HG02970 (cell line): ENCODE results near the gene TMEM147.

Experiments
- ATAC-seq: cut with Tn5 transposase; IDR thresholded peaks from one replicate; pipeline ENCODE4 v1.9.1; 2021; ENCODE audit warnings: mild to moderate bottlenecking, moderate library complexity, moderate number of reproducible peaks; ENCODE audit not compliant: unreplicated experiment, low FRiP score

TMEM147 gene

GRCh38 chr19:35518313-35518712, 27.1 kb upstream of the TMEM147 start:
- no peak for ATAC-seq

- no peak for ATAC-seq
These were observed 26.1 kb upstream of the TMEM147 start for GRCh38 chr19:35519291-35519690.

GRCh38 chr19:35521124-35521743, 24.2 kb upstream of the TMEM147 start:
- ATAC-seq: no peak

- no peak for ATAC-seq
These were observed 22.6 kb upstream of the TMEM147 start for GRCh38 chr19:35522745-35523327.

- no peak for ATAC-seq
These were observed 21.1 kb upstream of the TMEM147 start for GRCh38 chr19:35524181-35524837.

GRCh38 chr19:35525873-35526272, 19.6 kb upstream of the TMEM147 start:
- no peak for ATAC-seq

- no peak for ATAC-seq
These were observed 17.0 kb upstream of the TMEM147 start, which contains the start of gene SBSN for GRCh38 chr19:35528218-35529038. Gene SBSN (minus strand): TSS chr19:35528311. CDS start chr19:35528281, 30 bp downstream.

GRCh38 chr19:35529241-35530218, 15.9 kb upstream of the TMEM147 start:
- ATAC-seq: no peak

GRCh38 chr19:35531291-35531690, 14.1 kb upstream of the TMEM147 start:
- no peak for ATAC-seq

- no peak for ATAC-seq
These were observed 12.1 kb upstream of the TMEM147 start, which contains the start of gene GAPDHS for GRCh38 chr19:35533201-35533821. Gene GAPDHS (plus strand): TSS chr19:35533456. CDS start chr19:35533528, 72 bp downstream.

- no peak for ATAC-seq
These were observed 11.5 kb upstream of the TMEM147 start for GRCh38 chr19:35533822-35534392.

- no peak for ATAC-seq
These were observed 10.5 kb upstream of the TMEM147 start for GRCh38 chr19:35534803-35535480.

GRCh38 chr19:35539314-35539713, 6.1 kb upstream of the TMEM147 start:
- no peak for ATAC-seq

GRCh38 chr19:35539850-35540249, 5.6 kb upstream of the TMEM147 start:
- no peak for ATAC-seq

- no peak for ATAC-seq
These were observed 5.0 kb upstream of the TMEM147 start for GRCh38 chr19:35540356-35540927.

GRCh38 chr19:35542209-35542608, 3.2 kb upstream of the TMEM147 start:
- no peak for ATAC-seq

GRCh38 chr19:35543280-35544109, 1.9 kb upstream of the TMEM147 start:
- ATAC-seq: no peak
